Breast epithelium (tissue), 4 donors: ENCODE results near the gene YIPF6. TPM values are rescaled to one million over a fixed set of nuclear protein-coding genes. Genes with fewer than 3 reads are reported as not detected.

ENCODE experiments used
- DNase-seq, 2 donors: peaks; one replicate each; pipeline ENCODE4 v3.0.0-alpha.2; 2019; ENCODE audit warnings: low spot score in 2 of 2
- H3K27ac ChIP-seq, 2 donors: fragments of 200-600 bp; sonication (generic) in 1 of 2; one replicate each; pipeline ENCODE4 v1.5.1; 2016 to 2019; ENCODE audit warnings: mild to moderate bottlenecking in 1 of 2
- H3K27me3 ChIP-seq, 2 donors: fragments of 200-600 bp; sonication (generic) in 1 of 2; one replicate each; pipeline versions ENCODE4 v1.5.1 to v1.6.0; 2017 to 2019; ENCODE audit warnings: control low read depth in 1 of 2, mild to moderate bottlenecking in 1 of 2
- H3K36me3 ChIP-seq: fragments of 200-600 bp; one replicate; pipeline ENCODE4 v1.5.1; 2019
- H3K4me1 ChIP-seq, 2 donors: fragments of 200-600 bp; sonication (generic); one replicate each; pipeline ENCODE4 v1.5.1; 2016 to 2019; ENCODE audit warnings: control low read depth in 1 of 2
- H3K4me3 ChIP-seq, 3 donors: fragments of 200-600 bp; sonication (generic); 1 replicate in 2 of 3; 2 replicates in 1 of 3; pipeline ENCODE4 v1.5.1; 2016 to 2019; ENCODE audit warnings: mild to moderate bottlenecking in 3 of 3, moderate library complexity in 2 of 3
- H3K9me3 ChIP-seq, 2 donors: fragments of 200-600 bp; sonication (generic) in 1 of 2; one replicate each; pipeline ENCODE4 v1.5.1; 2016 to 2019; ENCODE audit warnings: control low read depth in 1 of 2
- CTCF ChIP-seq, 3 donors: fragments of 450-650 bp; IDR thresholded peaks; one replicate each; pipeline ENCODE4 v1.5.1; 2016 to 2017; ENCODE audit warnings: antibody characterized with exemption in 3 of 3, mild to moderate bottlenecking in 3 of 3, moderate library complexity in 3 of 3
- POLR2A ChIP-seq: fragments of 450-650 bp; IDR thresholded peaks from one replicate; pipeline ENCODE4 v1.6.1; 2016; ENCODE audit warnings: antibody characterized with exemption, mild to moderate bottlenecking, moderate library complexity
- POLR2AphosphoS5 ChIP-seq, 3 donors: sonication (generic); formaldehyde crosslinking; IDR thresholded peaks; one replicate each; pipeline ENCODE4 v1.6.1; 2017; ENCODE audit warnings: antibody characterized with exemption in 3 of 3
- intact Hi-C: fragments of 100-400 bp; cut with DNase I; formaldehyde crosslinking; loops from one replicate; pipeline ENCODE4 v1.15.1; 2023; ENCODE audit warnings: low total_unique reads
- total RNA-seq, 3 donors: library from RNA; depleted of rRNA; stranded (reverse); fragments of >200 nt; gene quantifications; one replicate each; pipeline ENCODE4 v1.1.0, GENCODE V29; 2016

Gene YIPF6
- total RNA-seq, 3 donors from 2014 or later = 25.3 to 27.9 (median 27.2) TPM

GRCh38 chrX:68533656-68534055 lies 34.8 kb downstream of the YIPF6 start:
- Histone ChIP-seq H3K9me3 (no peaks in the 10 kb centered on the region), H3K27ac (no peak overlapping the region), H3K36me3 (no peaks in the 10 kb centered on the region), H3K4me1 (no peaks in the 10 kb centered on the region), H3K27me3 (peaks cover 0 to 59% of the 10 kb centered on the region in 2 donors), H3K4me3 (no peak overlapping the region)
- TF ChIP-seq CTCF (IDR thresholded peaks at IDR 0.05) (no peak), POLR2A (no peak), POLR2AphosphoS5 (IDR thresholded peaks at IDR 0.05) (no peak)
- no peak for DNase-seq
- intact Hi-C loops = no loop called here

GRCh38 chrX:68534691-68535090 lies 35.8 kb downstream of the YIPF6 start:
- intact Hi-C loops = no loop called here
- no peak overlapping the region for H3K4me3 ChIP-seq
- peaks cover 0 to 65% of the 10 kb centered on the region in 2 donors for H3K27me3 ChIP-seq
- no peak for TF ChIP-seq POLR2A
- no peak for TF ChIP-seq POLR2AphosphoS5 (IDR thresholded peaks at IDR 0.05)
- no peak for TF ChIP-seq CTCF (IDR thresholded peaks at IDR 0.05)
- no peak overlapping the region for H3K27ac ChIP-seq
- no peak for DNase-seq
- no peaks in the 10 kb centered on the region for H3K4me1 ChIP-seq
- no peaks in the 10 kb centered on the region for H3K9me3 ChIP-seq
- H3K36me3 ChIP-seq = no peaks in the 10 kb centered on the region

- TF ChIP-seq CTCF (IDR thresholded peaks at IDR 0.05) (no peak), POLR2A (no peak), POLR2AphosphoS5 (IDR thresholded peaks at IDR 0.05) (no peak)
- no peaks in the 10 kb centered on the region for H3K36me3 ChIP-seq
- no peak for DNase-seq
- peaks cover 0 to 56% of the 10 kb centered on the region in 2 donors for H3K27me3 ChIP-seq
- H3K4me1 ChIP-seq = no peaks in the 10 kb centered on the region
- intact Hi-C loops = no loop called here
- no peak overlapping the region for H3K27ac ChIP-seq
- H3K9me3 ChIP-seq = peaks cover 0 to 2% of the 10 kb centered on the region in 2 donors
- no peak overlapping the region for H3K4me3 ChIP-seq
Observed at GRCh38 chrX:68536429-68536828, 37.6 kb downstream of the YIPF6 start.

GRCh38 chrX:68536884-68537283 lies 38.0 kb downstream of the YIPF6 start:
- Histone ChIP-seq H3K27me3 (peaks cover 0 to 55% of the 10 kb centered on the region in 2 donors), H3K4me1 (no peaks in the 10 kb centered on the region), H3K36me3 (no peaks in the 10 kb centered on the region), H3K27ac (no peak overlapping the region), H3K4me3 (no peak overlapping the region), H3K9me3 (peaks cover 0 to 5% of the 10 kb centered on the region in 2 donors)
- intact Hi-C loops = no loop called here
- TF ChIP-seq CTCF (IDR thresholded peaks at IDR 0.05) (no peak), POLR2AphosphoS5 (IDR thresholded peaks at IDR 0.05) (no peak), POLR2A (no peak)
- no peak for DNase-seq

GRCh38 chrX:68550193-68550592 lies 51.3 kb downstream of the YIPF6 start:
- TF ChIP-seq POLR2AphosphoS5 (IDR thresholded peaks at IDR 0.05) (no peak), POLR2A (no peak), CTCF (IDR thresholded peaks at IDR 0.05) (no peak)
- no peak for DNase-seq
- intact Hi-C loops = no loop called here

More at GRCh38 chrX:68550193-68550592, 51.3 kb downstream of the YIPF6 start:
- Histone ChIP-seq H3K27me3 (peaks cover 0 to 2% of the 10 kb centered on the region in 2 donors), H3K27ac (no peak overlapping the region), H3K36me3 (no peaks in the 10 kb centered on the region), H3K4me3 (no peak overlapping the region), H3K9me3 (no peaks in the 10 kb centered on the region), H3K4me1 (no peaks in the 10 kb centered on the region)
